HCT116 (cell line): ENCODE measurements around the gene CDC42EP1. TPM values are rescaled to one million over a fixed set of nuclear protein-coding genes. Genes with fewer than 3 reads are reported as not detected.

Experiments used
- ATAC-seq: fragments of 200-7000 bp; cut with Tn5 transposase; 2 replicates; pipeline ENCODE4 v1.9.1; 2020; ENCODE audit warnings: mild to moderate bottlenecking, moderate library complexity
- BruUV-seq: library from RNA; stranded (reverse); fragments of 400-500 nt; replicated peaks from 2 replicates; lab custom pipeline; 2021; lab: Mats Ljungman, UMichigan
- CTCF ChIA-PET: fragments of 300-600 bp; sonication (Branson Sonifier 250); formaldehyde crosslinking; loops from one replicate; lab custom pipeline; 2021; ENCODE audit warnings: antibody characterized with exemption; lab: Charles Lee
- POLR2A ChIA-PET: fragments of 300-600, 350-600 bp; sonication (Branson Sonifier 250); formaldehyde crosslinking; loops from one replicate; lab custom pipeline; 2021; ENCODE audit warnings: antibody characterized with exemption; lab: Charles Lee
- RAD21 ChIA-PET, 2 experiments: fragments of 300-600 bp; sonication (Branson Sonifier 250); formaldehyde crosslinking; loops; one replicate each; lab custom pipeline; 2023; ENCODE audit warnings: low total read pairs in 2 of 2; ENCODE audit not compliant: uncharacterized antibody in 2 of 2, unreplicated experiment in 2 of 2, low non-redundant PET in 1 of 2; lab: Charles Lee
- DNase-seq: peaks from one replicate; pipeline ENCODE4 v3.0.0-alpha.2; 2010; ENCODE audit warnings: low read depth, low spot score
- H2AFZ ChIP-seq: fragments of 200-600 bp; shearing (Covaris generic), sonication (generic); 2 replicates; pipeline ENCODE4 v1.6.1; 2017; ENCODE audit warnings: low read depth, mixed run types, mixed read lengths, antibody characterized with exemption, low read length; ENCODE audit not compliant: poor library complexity, severe bottlenecking
- H3K27ac ChIP-seq: 2 replicates; pipeline ENCODE4 v1.5.1; 2012; ENCODE audit warnings: low read depth, low read length
- H3K27me3 ChIP-seq: fragments of 200-600 bp; sonication (generic); 2 replicates; pipeline ENCODE4 v1.6.1; 2016; ENCODE audit warnings: mixed run types, low read length, mixed read lengths; ENCODE audit not compliant: insufficient read depth
- H3K36me3 ChIP-seq, 2 experiments: fragments of 200-500 bp in 1 of 2; fragments of 200-600 bp in 1 of 2; sonication (Bioruptor generic) in 1 of 2; sonication (generic) in 1 of 2; 2 replicates each; pipeline versions ENCODE4 v1.5.1 to v1.6.1; 2014 to 2016; ENCODE audit warnings: low read length in 2 of 2, inconsistent platforms in 1 of 2, mixed read lengths in 1 of 2, mixed run types in 1 of 2; ENCODE audit not compliant: insufficient read depth in 2 of 2, control insufficient read depth in 1 of 2
- H3K4me1 ChIP-seq, 2 experiments: fragments of 200-600 bp in 1 of 2; sonication (generic) in 1 of 2; 2 replicates each; pipeline versions ENCODE4 v1.5.1 to v1.6.1; 2012 to 2017; ENCODE audit warnings: low read length in 2 of 2, inconsistent platforms in 1 of 2, mild to moderate bottlenecking in 1 of 2, mixed read lengths in 1 of 2, mixed run types in 1 of 2, moderate library complexity in 1 of 2; ENCODE audit not compliant: insufficient read depth in 2 of 2, control insufficient read depth in 1 of 2
- H3K4me2 ChIP-seq: fragments of 200-600 bp; sonication (generic); 2 replicates; pipeline ENCODE4 v1.6.1; 2017; ENCODE audit warnings: mixed run types, low read length, mixed read lengths
- H3K4me3 ChIP-seq, 2 experiments: fragments of 200-600 bp in 1 of 2; sonication (generic) in 1 of 2; replicated peaks in 1 of 2; 2 replicates each; pipeline ENCODE4 v1.5.1; 2011 to 2016; ENCODE audit warnings: low read length in 2 of 2, control low read depth in 1 of 2, low read depth in 1 of 2, mild to moderate bottlenecking in 1 of 2, mixed read lengths in 1 of 2, mixed run types in 1 of 2
- H3K79me2 ChIP-seq: fragments of 200-600 bp; sonication (generic); 2 replicates; pipeline ENCODE4 v1.6.1; 2017; ENCODE audit warnings: mild to moderate bottlenecking, mixed run types, low read length, moderate library complexity, mixed read lengths; ENCODE audit not compliant: insufficient read depth
- H3K9ac ChIP-seq: fragments of 200-600 bp; sonication (generic); 2 replicates; pipeline ENCODE4 v1.6.1; 2016; ENCODE audit warnings: low read length, mixed read lengths
- H3K9me2 ChIP-seq: fragments of 200-600 bp; sonication (generic), shearing (Covaris generic); 2 replicates; pipeline ENCODE4 v1.6.1; 2017; ENCODE audit warnings: mixed run types, mild to moderate bottlenecking, moderate library complexity; ENCODE audit not compliant: insufficient read depth
- H3K9me3 ChIP-seq, 2 experiments: fragments of 200-500 bp in 1 of 2; fragments of 200-600 bp in 1 of 2; sonication (Bioruptor generic) in 1 of 2; sonication (generic) in 1 of 2; 2 replicates each; pipeline ENCODE4 v1.6.1; 2014 to 2017; ENCODE audit warnings: low read length in 2 of 2, mixed read lengths in 2 of 2, inconsistent platforms in 1 of 2, low read depth in 1 of 2, mild to moderate bottlenecking in 1 of 2, mixed run types in 1 of 2, moderate library complexity in 1 of 2; ENCODE audit not compliant: control insufficient read depth in 1 of 2, insufficient read depth in 1 of 2
- H4K20me1 ChIP-seq: fragments of 200-600 bp; sonication (generic), shearing (Covaris generic); 2 replicates; pipeline ENCODE4 v1.6.1; 2017; ENCODE audit warnings: mixed run types, mild to moderate bottlenecking, moderate library complexity; ENCODE audit not compliant: insufficient read depth
- CEBPB ChIP-seq: IDR thresholded peaks from 2 replicates; pipeline ENCODE4 v1.6.1; 2012; ENCODE audit warnings: low read depth
- CTCF ChIP-seq, 3 experiments: fragments of 200-600 bp in 1 of 3; sonication (generic) in 1 of 3; IDR thresholded peaks in 2 of 3; conservative IDR thresholded peaks in 1 of 3; 2 replicates each; pipeline ENCODE4 v1.5.1; 2012 to 2017; ENCODE audit warnings: low read depth in 2 of 3, low read length in 2 of 3, antibody characterized with exemption in 1 of 3, borderline replicate concordance in 1 of 3, control low read depth in 1 of 3, mild to moderate bottlenecking in 1 of 3, mixed read lengths in 1 of 3, mixed run types in 1 of 3, moderate library complexity in 1 of 3; ENCODE audit not compliant: insufficient read depth in 1 of 3
- EZH2 ChIP-seq: fragments of 200-600 bp; sonication (generic); IDR thresholded peaks from 2 replicates; pipeline ENCODE4 v1.6.1; 2017; ENCODE audit warnings: antibody characterized with exemption, mixed run types
- EZH2phosphoT487 ChIP-seq: fragments of 200-600 bp; IDR thresholded peaks from 2 replicates; pipeline ENCODE4 v1.6.1; 2018; ENCODE audit warnings: antibody characterized with exemption, borderline replicate concordance
- JUND ChIP-seq: IDR thresholded peaks from 2 replicates; pipeline ENCODE4 v1.6.1; 2012
- MAX ChIP-seq: IDR thresholded peaks from 2 replicates; pipeline ENCODE4 v1.6.1; 2012
- POLR2AphosphoS5 ChIP-seq: IDR thresholded peaks from 2 replicates; pipeline ENCODE4 v1.6.1; 2011; ENCODE audit warnings: mild to moderate bottlenecking, low read depth, low read length, moderate library complexity
- SIN3A ChIP-seq: IDR thresholded peaks from 2 replicates; pipeline ENCODE4 v1.6.1; 2012; ENCODE audit warnings: low read depth
- YY1 ChIP-seq: IDR thresholded peaks from 2 replicates; pipeline ENCODE4 v1.6.1; 2011; ENCODE audit warnings: low read length, low read depth, moderate library complexity, mild to moderate bottlenecking; ENCODE audit not compliant: insufficient replicate concordance; ENCODE audit errors: extremely low read depth
- ZNF274 ChIP-seq: fragments of 200-500 bp; sonication (Bioruptor generic); IDR thresholded peaks from 2 replicates; pipeline ENCODE4 v1.6.1; 2014; ENCODE audit warnings: mild to moderate bottlenecking, low read depth, low read length, inconsistent platforms
- intact Hi-C: fragments of 100-400 bp; cut with micrococcal nuclease; formaldehyde crosslinking; loops from 2 replicates; pipeline ENCODE4 v1.10.0; 2022
- total RNA-seq: library from RNA; stranded (reverse); gene quantifications from one replicate; pipeline ENCODE4 v1.2.1, GENCODE V29; 2021; ENCODE audit not compliant: unreplicated experiment
- TF ChIP-seq, protein P1 (sequence below): IDR thresholded peaks from 2 replicates; pipeline ENCODE4 v1.6.1; 2012; ENCODE audit warnings: low read depth
- TF ChIP-seq, protein P2 (sequence below): IDR thresholded peaks from 2 replicates; pipeline ENCODE4 v1.6.1; 2012

CDC42EP1 gene
- total RNA-seq, 1 experiment from 2014 or later, result 160 TPM

- Histone ChIP-seq H3K36me3 (no peaks in the 10 kb centered on the region), H3K9ac (no peak overlapping the region), H3K4me2 (no peak overlapping the region), H3K4me3 (no peak overlapping the region), H3K4me1 (peaks cover 4 to 31% of the 10 kb centered on the region in 2 experiments; a peak in 3 of 4 replicates), H3K9me2 (no peaks in the 10 kb centered on the region), H4K20me1 (no peaks in the 10 kb centered on the region), H3K79me2 (no peaks in the 10 kb centered on the region), H3K27me3 (no peaks in the 10 kb centered on the region), H3K9me3 (no peaks in the 10 kb centered on the region), H2AFZ (no peak overlapping the region), H3K27ac (no peak overlapping the region)
- intact Hi-C loops, result no loop called here
- ATAC-seq, result no peak
- no peak for DNase-seq
- ChIA-PET POLR2A (no interaction called here), CTCF (interaction anchor here (1.1 to 14.9 kb wide), 2 partner anchors 14 to 41 kb away, joined by 3 to 238 read pairs; no protein-coding TSS in a partner anchor), RAD21 (no interaction called here)
- no peak for TF ChIP-seq MAX
- TF ChIP-seq EZH2phosphoT487, result no peak
- no TSS peak for BruUV-seq
Observed at GRCh38 chr22:37551981-37552380, 8.3 kb upstream of the CDC42EP1 start.

DNA sequence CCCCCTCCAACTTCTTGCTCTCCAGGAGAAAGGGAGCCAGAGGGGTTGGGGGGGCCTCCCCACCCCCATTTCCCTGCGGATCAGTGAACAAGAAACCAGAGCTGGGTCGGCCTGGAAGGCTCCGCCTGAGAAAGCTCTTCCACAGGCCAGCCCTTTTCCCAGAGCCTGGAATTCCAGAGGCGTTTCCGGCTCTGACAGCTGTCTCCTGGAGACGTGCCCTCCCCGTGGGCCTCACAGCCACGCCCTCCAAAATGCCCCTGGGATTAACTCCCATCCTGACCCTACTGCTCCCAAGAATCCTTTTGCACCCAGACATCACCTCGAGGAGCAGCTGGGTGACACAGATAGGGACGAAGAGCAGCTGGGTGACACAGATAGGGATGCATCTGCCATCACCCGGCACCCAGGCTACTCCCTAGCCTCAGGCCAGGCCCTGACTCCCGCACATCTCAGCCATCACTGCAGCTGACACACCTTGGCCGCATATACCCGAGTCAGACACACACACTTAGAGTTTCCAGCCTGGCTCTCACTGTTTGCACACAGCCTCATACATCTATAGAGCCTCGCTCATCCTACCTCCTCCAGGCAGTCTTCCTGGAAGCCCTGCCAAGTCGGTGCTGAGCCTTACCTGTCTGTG lies 7.6 kb upstream of the CDC42EP1 start:
- H3K27ac ChIP-seq, result no peak overlapping the region
- intact Hi-C loops, result no loop called here
- ChIA-PET RAD21 (no interaction called here), CTCF (interaction anchor here (1.1 to 14.9 kb wide), 2 partner anchors 14 to 40 kb away, joined by 3 to 238 read pairs; no protein-coding TSS in a partner anchor), POLR2A (no interaction called here)
- H3K4me2 ChIP-seq, result peak overlapping the region; percentile 25; the same call in 1 of the 2 replicates
- peaks cover 4 to 33% of the 10 kb centered on the region in 2 experiments; a peak in 3 of 4 replicates for H3K4me1 ChIP-seq
- H3K79me2 ChIP-seq, result no peaks in the 10 kb centered on the region
- H3K9me2 ChIP-seq, result no peaks in the 10 kb centered on the region
- H3K4me3 ChIP-seq, result no peak overlapping the region
- H3K27me3 ChIP-seq, result no peaks in the 10 kb centered on the region
- no peak overlapping the region for H2AFZ ChIP-seq
- ATAC-seq, result peak; percentile 31; the same call in 1 of the 2 replicates
- DNase-seq, result no peak
- H4K20me1 ChIP-seq, result no peaks in the 10 kb centered on the region
- no peaks in the 10 kb centered on the region for H3K9me3 ChIP-seq
- H3K9ac ChIP-seq, result no peak overlapping the region
- no TSS peak for BruUV-seq
- no peaks in the 10 kb centered on the region for H3K36me3 ChIP-seq
- TF ChIP-seq EZH2, result no peak
- TF ChIP-seq CEBPB, result no peak
- no peak for TF ChIP-seq SIN3A
- TF ChIP-seq YY1, result no peak
- TF ChIP-seq JUND, result no peak
- no peak for TF ChIP-seq MAX
- TF ChIP-seq, protein P1, sequence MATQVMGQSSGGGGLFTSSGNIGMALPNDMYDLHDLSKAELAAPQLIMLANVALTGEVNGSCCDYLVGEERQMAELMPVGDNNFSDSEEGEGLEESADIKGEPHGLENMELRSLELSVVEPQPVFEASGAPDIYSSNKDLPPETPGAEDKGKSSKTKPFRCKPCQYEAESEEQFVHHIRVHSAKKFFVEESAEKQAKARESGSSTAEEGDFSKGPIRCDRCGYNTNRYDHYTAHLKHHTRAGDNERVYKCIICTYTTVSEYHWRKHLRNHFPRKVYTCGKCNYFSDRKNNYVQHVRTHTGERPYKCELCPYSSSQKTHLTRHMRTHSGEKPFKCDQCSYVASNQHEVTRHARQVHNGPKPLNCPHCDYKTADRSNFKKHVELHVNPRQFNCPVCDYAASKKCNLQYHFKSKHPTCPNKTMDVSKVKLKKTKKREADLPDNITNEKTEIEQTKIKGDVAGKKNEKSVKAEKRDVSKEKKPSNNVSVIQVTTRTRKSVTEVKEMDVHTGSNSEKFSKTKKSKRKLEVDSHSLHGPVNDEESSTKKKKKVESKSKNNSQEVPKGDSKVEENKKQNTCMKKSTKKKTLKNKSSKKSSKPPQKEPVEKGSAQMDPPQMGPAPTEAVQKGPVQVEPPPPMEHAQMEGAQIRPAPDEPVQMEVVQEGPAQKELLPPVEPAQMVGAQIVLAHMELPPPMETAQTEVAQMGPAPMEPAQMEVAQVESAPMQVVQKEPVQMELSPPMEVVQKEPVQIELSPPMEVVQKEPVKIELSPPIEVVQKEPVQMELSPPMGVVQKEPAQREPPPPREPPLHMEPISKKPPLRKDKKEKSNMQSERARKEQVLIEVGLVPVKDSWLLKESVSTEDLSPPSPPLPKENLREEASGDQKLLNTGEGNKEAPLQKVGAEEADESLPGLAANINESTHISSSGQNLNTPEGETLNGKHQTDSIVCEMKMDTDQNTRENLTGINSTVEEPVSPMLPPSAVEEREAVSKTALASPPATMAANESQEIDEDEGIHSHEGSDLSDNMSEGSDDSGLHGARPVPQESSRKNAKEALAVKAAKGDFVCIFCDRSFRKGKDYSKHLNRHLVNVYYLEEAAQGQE, result no peak
- TF ChIP-seq, protein P2, sequence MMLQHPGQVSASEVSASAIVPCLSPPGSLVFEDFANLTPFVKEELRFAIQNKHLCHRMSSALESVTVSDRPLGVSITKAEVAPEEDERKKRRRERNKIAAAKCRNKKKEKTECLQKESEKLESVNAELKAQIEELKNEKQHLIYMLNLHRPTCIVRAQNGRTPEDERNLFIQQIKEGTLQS, result no peak
- no peak for TF ChIP-seq CTCF (IDR thresholded peaks at IDR 0.05 in 2 of 3, conservative IDR thresholded peaks at IDR 0.05 in 1 of 3; ENCODE audit: borderline replicate concordance in 1 of 3, insufficient read depth in 1 of 3, low read depth in 2 of 3, low read length in 2 of 3)
- no peak for TF ChIP-seq EZH2phosphoT487
- no peak for TF ChIP-seq POLR2AphosphoS5
- TF ChIP-seq ZNF274, result no peak
